HepG2 (cell line): ENCODE measurements around the gene LYRM9.

Experiments used
- ATF1 ChIP-seq: IDR thresholded peaks from 2 replicates; pipeline ENCODE4 v1.6.1; 2016; ENCODE audit warnings: mild to moderate bottlenecking, control low read depth
- ATF7 ChIP-seq, 2 experiments: fragments of 450-650 bp in 1 of 2; sonication (generic) in 1 of 2; formaldehyde crosslinking in 1 of 2; IDR thresholded peaks; 2 replicates each; pipeline versions ENCODE4 v1.4.0 to v1.6.1; 2016 to 2020; ENCODE audit warnings: antibody characterized with exemption in 1 of 2, mild to moderate bottlenecking in 1 of 2, missing genetic modification reagents in 1 of 2
- CBX5 ChIP-seq: sonication (generic); formaldehyde crosslinking; IDR thresholded peaks from 2 replicates; pipeline ENCODE4 v1.4.0; 2020; ENCODE audit warnings: missing genetic modification reagents, borderline replicate concordance
- NR1H2 ChIP-seq: sonication (generic); formaldehyde crosslinking; IDR thresholded peaks from 2 replicates; pipeline ENCODE4 v1.8.1; 2022; ENCODE audit warnings: low read depth, missing genetic modification reagents, borderline replicate concordance
- NRL ChIP-seq: sonication (generic); formaldehyde crosslinking; IDR thresholded peaks from 2 replicates; pipeline ENCODE4 v1.5.0; 2020; ENCODE audit warnings: missing genetic modification reagents, mild to moderate bottlenecking, moderate library complexity, borderline replicate concordance
- PCBP1 ChIP-seq: fragments of 200-400 bp; formaldehyde crosslinking; IDR thresholded peaks from 2 replicates; pipeline ENCODE4 v1.6.1; 2017; ENCODE audit warnings: mild to moderate bottlenecking, low read depth, low read length, borderline replicate concordance
- POLR2AphosphoS5 ChIP-seq: IDR thresholded peaks from 2 replicates; pipeline ENCODE4 v1.6.1; 2012; ENCODE audit warnings: low read depth, low read length
- RXRA ChIP-seq: sonication (generic); formaldehyde crosslinking; IDR thresholded peaks from 2 replicates; pipeline ENCODE4 v1.5.1; 2020; ENCODE audit warnings: missing genetic modification reagents
- SP2 ChIP-seq: sonication (generic); formaldehyde crosslinking; IDR thresholded peaks from 2 replicates; pipeline ENCODE4 v1.5.1; 2020; ENCODE audit warnings: mild to moderate bottlenecking, missing genetic modification reagents
- TCF7 ChIP-seq: sonication (generic); IDR thresholded peaks from 2 replicates; pipeline ENCODE4 v1.6.1; 2016; ENCODE audit warnings: antibody characterized with exemption, low read depth
- ZNF703 ChIP-seq: sonication (generic); formaldehyde crosslinking; IDR thresholded peaks from 2 replicates; pipeline ENCODE4 v1.5.1; 2020; ENCODE audit warnings: missing genetic modification reagents, mild to moderate bottlenecking, moderate library complexity, borderline replicate concordance
- ZNF709 ChIP-seq: sonication (generic); formaldehyde crosslinking; IDR thresholded peaks from 2 replicates; pipeline ENCODE4 v1.5.0; 2020; ENCODE audit warnings: mild to moderate bottlenecking, missing genetic modification reagents
- ZSCAN9 ChIP-seq: IDR thresholded peaks from 2 replicates; pipeline ENCODE4 v1.6.1; 2016; ENCODE audit warnings: borderline replicate concordance
- TF ChIP-seq, protein P1 (sequence below): IDR thresholded peaks from 2 replicates; pipeline ENCODE4 v1.6.1; 2012; ENCODE audit warnings: inconsistent platforms

DNA sequence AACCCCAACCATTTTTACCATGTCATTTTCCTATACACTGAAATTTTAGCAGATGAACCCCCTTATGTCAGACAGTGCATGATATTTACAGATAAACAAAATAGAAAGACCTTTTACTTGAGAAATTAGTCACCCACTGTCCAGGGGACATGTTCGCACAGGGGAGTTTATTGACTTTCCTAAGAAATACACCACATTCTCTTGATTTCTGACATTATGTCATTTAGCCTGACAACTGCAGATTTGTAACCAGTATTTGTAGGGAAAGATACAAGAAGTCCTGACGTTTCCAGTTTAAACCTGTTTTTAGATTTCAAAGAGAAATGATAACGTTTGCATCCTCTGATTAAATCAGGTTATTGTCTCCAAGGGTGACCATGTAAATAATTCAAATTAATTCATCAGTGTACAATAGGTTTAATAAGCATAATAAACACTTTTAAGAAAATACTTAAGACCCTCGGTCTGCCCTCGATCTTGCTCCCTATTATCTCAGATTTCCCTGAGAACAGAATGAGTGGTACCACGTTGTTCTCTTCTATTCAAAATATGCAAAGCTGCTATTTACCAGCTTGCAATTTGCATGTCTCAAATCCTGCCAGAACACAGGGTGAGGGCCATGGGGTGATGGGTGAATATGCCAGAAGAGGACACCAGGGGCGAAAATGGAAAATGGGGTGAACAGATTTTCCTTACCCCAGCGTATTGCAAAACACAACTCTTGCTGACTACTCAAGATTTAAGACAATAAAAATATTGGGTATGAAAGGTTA is 2.1 kb upstream of the LYRM9 start:
- TF ChIP-seq, protein P1, sequence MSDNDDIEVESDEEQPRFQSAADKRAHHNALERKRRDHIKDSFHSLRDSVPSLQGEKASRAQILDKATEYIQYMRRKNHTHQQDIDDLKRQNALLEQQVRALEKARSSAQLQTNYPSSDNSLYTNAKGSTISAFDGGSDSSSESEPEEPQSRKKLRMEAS = no peak
- TF ChIP-seq ZNF703 (no peak), CBX5 (CRISPR knock-in tag) (no peak), SP2 (CRISPR knock-in tag) (no peak), ZNF709 (CRISPR knock-in tag) (no peak), NR1H2 (CRISPR knock-in tag) (no peak), RXRA (no peak), ATF7 (IDR thresholded peaks at IDR 0.05) (no peak), ATF7 (CRISPR knock-in tag; IDR thresholded peaks at IDR 0.05) (no peak), TCF7 (no peak), NRL (CRISPR knock-in tag) (no peak), ATF1 (CRISPR knock-in tag) (no peak), ZSCAN9 (CRISPR knock-in tag) (no peak), PCBP1 (no peak), POLR2AphosphoS5 (no peak)
